ENCODE measurements around the gene KCNT2. TPM values are rescaled to one million over a fixed set of nuclear protein-coding genes. Genes with fewer than 3 reads are reported as not detected.
A peak's percentile ranks its signal among the peaks of the same experiment; 100 is the strongest.

The KCNT2 gene
- total RNA-seq, 1 donor from 2014 or later, result 5.9 TPM

DNA sequence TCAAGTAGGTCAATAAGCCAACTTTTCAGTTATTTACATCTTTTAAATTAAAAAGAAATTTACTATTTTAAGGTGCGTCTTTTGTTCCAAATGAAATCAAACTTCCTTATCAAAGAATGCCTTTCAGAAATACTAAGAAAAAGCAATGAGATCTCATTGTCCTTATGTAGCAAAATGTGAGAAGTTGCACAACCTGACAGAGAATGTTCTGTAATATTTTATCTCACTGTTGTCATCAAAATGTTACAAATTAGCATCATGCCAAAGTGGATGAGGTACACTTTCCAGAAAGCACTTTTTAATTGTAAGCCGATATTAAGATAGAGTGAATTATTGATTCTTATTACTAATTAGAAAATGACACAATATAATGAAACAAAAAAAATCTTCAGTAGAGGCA, 50.4 kb downstream of the KCNT2 start:
- peaks cover 4% of the 10 kb centered on the region for H3K9me3 Mint-ChIP-seq (ENCODE audit: unreplicated experiment)
- peak overlapping the region; percentile 75 for H3K27ac Mint-ChIP-seq (ENCODE audit: unreplicated experiment)
- no peak for FAIRE-seq
- H3K36me3 Mint-ChIP-seq (ENCODE audit: low read depth, unreplicated experiment), result no peaks in the 10 kb centered on the region
- TF ChIP-seq, protein P1, sequence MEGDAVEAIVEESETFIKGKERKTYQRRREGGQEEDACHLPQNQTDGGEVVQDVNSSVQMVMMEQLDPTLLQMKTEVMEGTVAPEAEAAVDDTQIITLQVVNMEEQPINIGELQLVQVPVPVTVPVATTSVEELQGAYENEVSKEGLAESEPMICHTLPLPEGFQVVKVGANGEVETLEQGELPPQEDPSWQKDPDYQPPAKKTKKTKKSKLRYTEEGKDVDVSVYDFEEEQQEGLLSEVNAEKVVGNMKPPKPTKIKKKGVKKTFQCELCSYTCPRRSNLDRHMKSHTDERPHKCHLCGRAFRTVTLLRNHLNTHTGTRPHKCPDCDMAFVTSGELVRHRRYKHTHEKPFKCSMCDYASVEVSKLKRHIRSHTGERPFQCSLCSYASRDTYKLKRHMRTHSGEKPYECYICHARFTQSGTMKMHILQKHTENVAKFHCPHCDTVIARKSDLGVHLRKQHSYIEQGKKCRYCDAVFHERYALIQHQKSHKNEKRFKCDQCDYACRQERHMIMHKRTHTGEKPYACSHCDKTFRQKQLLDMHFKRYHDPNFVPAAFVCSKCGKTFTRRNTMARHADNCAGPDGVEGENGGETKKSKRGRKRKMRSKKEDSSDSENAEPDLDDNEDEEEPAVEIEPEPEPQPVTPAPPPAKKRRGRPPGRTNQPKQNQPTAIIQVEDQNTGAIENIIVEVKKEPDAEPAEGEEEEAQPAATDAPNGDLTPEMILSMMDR (IDR thresholded peaks at IDR 0.05; ENCODE audit: insufficient read depth, low read depth, low read length), result no peak
- no peak for TF ChIP-seq EZH2 (IDR thresholded peaks at IDR 0.05; ENCODE audit: insufficient read depth, low read length)
- H3K27me3 Mint-ChIP-seq (ENCODE audit: low read depth, unreplicated experiment), result no peaks in the 10 kb centered on the region
- Histone ChIP-seq H3K9ac (ENCODE audit: low read length) (no peak overlapping the region), H3K4me2 (ENCODE audit: low read length) (peak overlapping the region; percentile 85), H3K79me2 (ENCODE audit: insufficient read depth, low read length) (no peaks in the 10 kb centered on the region), H3K36me3 (ENCODE audit: insufficient read depth, low read length) (no peaks in the 10 kb centered on the region), H3K27me3 (ENCODE audit: insufficient read depth, low read length) (no peaks in the 10 kb centered on the region), H3K27ac (ENCODE audit: low read depth, low read length) (no peak overlapping the region), H3K9me3 (ENCODE audit: insufficient read depth, low read depth, low read length) (no peaks in the 10 kb centered on the region), H2AFZ (ENCODE audit: low read depth, low read length) (no peak overlapping the region), H3K4me1 (ENCODE audit: insufficient read depth, low read length) (no peaks in the 10 kb centered on the region), H4K20me1 (ENCODE audit: insufficient read depth, low read length) (no peaks in the 10 kb centered on the region), H3K4me3 (ENCODE audit: insufficient read depth, low read depth, low read length) (no peak overlapping the region)
- no peak overlapping the region for H3K4me3 Mint-ChIP-seq (ENCODE audit: unreplicated experiment)
- no peak for DNase-seq (ENCODE audit: low read depth)
- H3K4me1 Mint-ChIP-seq (ENCODE audit: low read depth, unreplicated experiment), result no peaks in the 10 kb centered on the region

DNA sequence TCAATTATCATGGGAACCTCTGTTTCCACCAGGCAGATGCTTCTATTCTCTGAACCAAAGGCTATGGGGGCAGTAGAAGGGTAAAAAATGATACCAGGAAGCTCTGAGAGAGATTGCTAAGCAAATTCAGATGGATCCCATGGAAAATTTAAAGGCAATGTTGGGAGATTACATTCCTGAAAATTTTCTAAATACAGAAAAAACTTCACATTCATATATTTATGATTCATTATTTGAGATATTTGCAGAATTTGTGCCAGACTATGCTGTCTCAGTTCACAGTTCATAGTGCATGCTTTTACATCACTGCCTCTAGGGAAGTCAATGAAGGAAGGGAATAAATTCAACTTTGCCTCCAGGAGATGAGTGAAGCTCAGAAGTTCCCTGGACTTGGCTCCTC, 57.5 kb downstream of the KCNT2 start:
- Mint-ChIP-seq H3K9me3 (ENCODE audit: unreplicated experiment) (no peaks in the 10 kb centered on the region), H3K27ac (ENCODE audit: unreplicated experiment) (no peak overlapping the region), H3K4me1 (ENCODE audit: low read depth, unreplicated experiment) (no peaks in the 10 kb centered on the region), H3K4me3 (ENCODE audit: unreplicated experiment) (no peak overlapping the region), H3K36me3 (ENCODE audit: low read depth, unreplicated experiment) (no peaks in the 10 kb centered on the region), H3K27me3 (ENCODE audit: low read depth, unreplicated experiment) (no peaks in the 10 kb centered on the region)
- Histone ChIP-seq H3K27ac (ENCODE audit: low read depth, low read length) (no peak overlapping the region), H3K27me3 (ENCODE audit: insufficient read depth, low read length) (no peaks in the 10 kb centered on the region), H3K9me3 (ENCODE audit: insufficient read depth, low read depth, low read length) (no peaks in the 10 kb centered on the region), H3K4me2 (ENCODE audit: low read length) (no peak overlapping the region), H2AFZ (ENCODE audit: low read depth, low read length) (no peak overlapping the region), H3K36me3 (ENCODE audit: insufficient read depth, low read length) (no peaks in the 10 kb centered on the region), H3K4me3 (ENCODE audit: insufficient read depth, low read depth, low read length) (no peak overlapping the region), H3K79me2 (ENCODE audit: insufficient read depth, low read length) (no peaks in the 10 kb centered on the region), H4K20me1 (ENCODE audit: insufficient read depth, low read length) (no peaks in the 10 kb centered on the region), H3K9ac (ENCODE audit: low read length) (no peak overlapping the region), H3K4me1 (ENCODE audit: insufficient read depth, low read length) (no peaks in the 10 kb centered on the region)
- no peak for FAIRE-seq
- DNase-seq (ENCODE audit: low read depth), result no peak
- TF ChIP-seq, protein P1 (IDR thresholded peaks at IDR 0.05; ENCODE audit: insufficient read depth, low read depth, low read length), result no peak
- TF ChIP-seq EZH2 (IDR thresholded peaks at IDR 0.05; ENCODE audit: insufficient read depth, low read length), result no peak

DNA sequence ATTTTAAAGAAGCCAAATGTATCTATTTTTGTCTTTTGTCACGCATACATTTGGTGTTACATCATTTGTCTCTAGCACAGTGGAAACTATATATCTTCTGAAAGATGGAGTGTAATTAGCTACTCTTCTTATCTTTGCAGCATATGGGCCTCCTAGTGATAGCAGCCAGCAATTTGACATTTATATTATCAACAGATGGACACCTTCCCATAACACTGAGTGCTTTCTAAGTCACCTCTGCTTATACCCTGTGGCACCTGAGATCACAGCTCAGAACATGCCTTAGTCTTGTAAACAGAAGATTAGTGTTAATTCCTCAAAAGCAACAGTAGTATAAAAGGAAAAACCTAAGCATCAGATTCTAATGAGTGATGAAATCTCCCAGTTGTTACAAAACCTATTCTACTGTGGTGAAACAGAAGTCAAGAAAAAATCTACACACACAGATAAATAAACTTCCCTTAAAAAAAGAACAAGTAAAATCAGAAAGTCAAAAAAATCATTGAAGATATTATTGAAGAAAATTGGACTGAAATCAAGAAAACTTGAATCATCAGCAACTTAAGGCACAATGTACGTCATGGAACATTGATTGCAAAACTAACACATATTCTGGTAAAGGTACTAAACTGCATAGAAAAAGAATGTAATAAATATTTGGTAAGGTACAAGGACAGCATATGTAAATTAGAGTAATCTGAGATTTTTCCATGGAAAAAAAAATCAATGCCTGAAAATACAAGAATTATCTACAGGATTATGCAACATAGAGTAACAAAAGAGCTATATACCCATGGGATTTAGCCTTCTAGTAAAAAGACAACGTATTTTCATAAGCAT, 61.7 kb downstream of the KCNT2 start:
- H3K9me3 ChIP-seq (ENCODE audit: insufficient read depth, low read depth, low read length), result no peaks in the 10 kb centered on the region
- TF ChIP-seq, protein P1 (IDR thresholded peaks at IDR 0.05; ENCODE audit: insufficient read depth, low read depth, low read length), result no peak
- no peak for TF ChIP-seq EZH2 (IDR thresholded peaks at IDR 0.05; ENCODE audit: insufficient read depth, low read length)
- H3K27me3 Mint-ChIP-seq (ENCODE audit: low read depth, unreplicated experiment), result no peaks in the 10 kb centered on the region
- H3K9ac ChIP-seq (ENCODE audit: low read length), result no peak overlapping the region
- no peaks in the 10 kb centered on the region for H3K4me1 Mint-ChIP-seq (ENCODE audit: low read depth, unreplicated experiment)
- no peak overlapping the region for H3K4me3 ChIP-seq (ENCODE audit: insufficient read depth, low read depth, low read length)
- H3K27ac Mint-ChIP-seq (ENCODE audit: unreplicated experiment), result no peak overlapping the region
- H3K4me1 ChIP-seq (ENCODE audit: insufficient read depth, low read length), result no peaks in the 10 kb centered on the region
- no peak overlapping the region for H2AFZ ChIP-seq (ENCODE audit: low read depth, low read length)
- no peak overlapping the region for H3K4me2 ChIP-seq (ENCODE audit: low read length)
- H3K36me3 Mint-ChIP-seq (ENCODE audit: low read depth, unreplicated experiment), result no peaks in the 10 kb centered on the region
- no peaks in the 10 kb centered on the region for H3K36me3 ChIP-seq (ENCODE audit: insufficient read depth, low read length)
- no peaks in the 10 kb centered on the region for H3K27me3 ChIP-seq (ENCODE audit: insufficient read depth, low read length)
- no peaks in the 10 kb centered on the region for H3K79me2 ChIP-seq (ENCODE audit: insufficient read depth, low read length)
- no peak overlapping the region for H3K27ac ChIP-seq (ENCODE audit: low read depth, low read length)
- DNase-seq (ENCODE audit: low read depth), result peak; percentile 35
- no peaks in the 10 kb centered on the region for H3K9me3 Mint-ChIP-seq (ENCODE audit: unreplicated experiment)
- no peak for FAIRE-seq
- no peak overlapping the region for H3K4me3 Mint-ChIP-seq (ENCODE audit: unreplicated experiment)
- no peaks in the 10 kb centered on the region for H4K20me1 ChIP-seq (ENCODE audit: insufficient read depth, low read length)
